GM23338 (cell line): Measurements from ENCODE around the gene MBOAT1. TPM values are rescaled to one million over a fixed set of nuclear protein-coding genes. Genes with fewer than 3 reads are reported as not detected.

ENCODE experiments used
- ATAC-seq: fragments of 200-7000 bp; cut with Tn5 transposase; 3 replicates; pipeline ENCODE4 v1.9.1; 2020
- DNase-seq: peaks from one replicate; pipeline ENCODE4 v3.0.0-alpha.2; 2015; ENCODE audit warnings: low spot score
- H2AFZ ChIP-seq: fragments of 200-600 bp; sonication (generic); 2 replicates; pipeline ENCODE4 v1.8.0; 2016; ENCODE audit warnings: antibody characterized with exemption, mild to moderate bottlenecking, moderate library complexity
- H3F3A ChIP-seq: fragments of 200-600 bp; sonication (generic); replicated peaks from 2 replicates; pipeline ENCODE4 v1.8.0; 2017; ENCODE audit warnings: antibody characterized with exemption, mixed run types, low read depth
- H3K27ac ChIP-seq: fragments of 200-600 bp; sonication (generic); 2 replicates; pipeline ENCODE4 v1.6.1; 2016; ENCODE audit warnings: low read depth
- H3K27me3 ChIP-seq: fragments of 200-600 bp; sonication (generic); 2 replicates; pipeline ENCODE4 v1.8.0; 2016; ENCODE audit warnings: mild to moderate bottlenecking, mixed run types, moderate library complexity; ENCODE audit not compliant: insufficient read depth
- H3K36me3 ChIP-seq: fragments of 200-600 bp; sonication (generic); 2 replicates; pipeline ENCODE4 v1.8.0; 2016; ENCODE audit warnings: mild to moderate bottlenecking; ENCODE audit not compliant: insufficient read depth
- H3K4me1 ChIP-seq: fragments of 200-600 bp; sonication (generic); 2 replicates; pipeline ENCODE4 v1.8.0; 2016; ENCODE audit warnings: mild to moderate bottlenecking, moderate library complexity; ENCODE audit not compliant: insufficient read depth
- H3K4me2 ChIP-seq: fragments of 200-600 bp; sonication (generic); 2 replicates; pipeline ENCODE4 v1.7.1; 2017; ENCODE audit warnings: mixed run types
- H3K4me3 ChIP-seq: fragments of 200-600 bp; sonication (generic); 2 replicates; pipeline ENCODE4 v1.6.1; 2016; ENCODE audit warnings: mixed run types
- H3K79me2 ChIP-seq: fragments of 200-600 bp; sonication (generic); replicated peaks from 2 replicates; pipeline ENCODE4 v1.8.0; 2017; ENCODE audit warnings: mild to moderate bottlenecking; ENCODE audit not compliant: insufficient read depth
- H3K9me2 ChIP-seq: fragments of 200-600 bp; sonication (generic); 2 replicates; pipeline ENCODE4 v1.8.0; 2017; ENCODE audit not compliant: insufficient read depth
- H4K20me1 ChIP-seq: fragments of 200-600 bp; sonication (generic); replicated peaks from 2 replicates; pipeline ENCODE4 v1.8.0; 2017; ENCODE audit warnings: mild to moderate bottlenecking; ENCODE audit not compliant: insufficient read depth
- H3K27ac Mint-ChIP-seq: 2 replicates; pipeline ENCODE4 v1.8.0; 2020; ENCODE audit warnings: inconsistent platforms, mild to moderate bottlenecking, moderate library complexity, mixed read lengths
- H3K27me3 Mint-ChIP-seq: 3 replicates; pipeline ENCODE4 v1.8.0; 2022; ENCODE audit warnings: low read depth, mild to moderate bottlenecking, moderate library complexity, mixed read lengths, inconsistent platforms; ENCODE audit not compliant: insufficient read depth, poor library complexity
- H3K36me3 Mint-ChIP-seq: 3 replicates; pipeline ENCODE4 v1.8.0; 2021; ENCODE audit warnings: low read depth, mild to moderate bottlenecking, inconsistent platforms, moderate library complexity, mixed read lengths
- H3K4me1 Mint-ChIP-seq: 3 replicates; pipeline ENCODE4 v1.8.0; 2020; ENCODE audit warnings: mild to moderate bottlenecking, inconsistent platforms, mixed read lengths
- H3K4me3 Mint-ChIP-seq: 3 replicates; pipeline ENCODE4 v1.8.0; 2021; ENCODE audit warnings: moderate library complexity, mild to moderate bottlenecking, inconsistent platforms, mixed read lengths
- H3K9me3 Mint-ChIP-seq: 3 replicates; pipeline ENCODE4 v1.8.0; 2020; ENCODE audit warnings: moderate library complexity, mild to moderate bottlenecking, inconsistent platforms, mixed read lengths
- CREB1 ChIP-seq: fragments of 250-450 bp; sonication (Bioruptor Pico); IDR thresholded peaks from 2 replicates; pipeline ENCODE4 v1.5.0; 2020; ENCODE audit warnings: low read depth, mild to moderate bottlenecking, moderate library complexity
- EZH2 ChIP-seq: fragments of 200-600 bp; sonication (generic); IDR thresholded peaks from one replicate; pipeline ENCODE4 v1.8.0; 2017; ENCODE audit warnings: antibody characterized with exemption, mild to moderate bottlenecking, low read depth; ENCODE audit not compliant: unreplicated experiment
- EZH2phosphoT487 ChIP-seq: fragments of 200-600 bp; sonication (generic); IDR thresholded peaks from one replicate; pipeline ENCODE4 v1.8.1; 2018; ENCODE audit warnings: antibody characterized with exemption; ENCODE audit not compliant: unreplicated experiment
- JUNB ChIP-seq: IDR thresholded peaks from one replicate; pipeline ENCODE4 v1.6.1; 2016; ENCODE audit warnings: antibody characterized with exemption; ENCODE audit not compliant: unreplicated experiment
- POLR2AphosphoS5 ChIP-seq: IDR thresholded peaks from 2 replicates; pipeline ENCODE4 v1.6.1; 2016; ENCODE audit warnings: antibody characterized with exemption, low read depth
- STAT1 ChIP-seq: IDR thresholded peaks from one replicate; pipeline ENCODE4 v1.6.1; 2016; ENCODE audit warnings: antibody characterized with exemption; ENCODE audit not compliant: unreplicated experiment
- ZNF114 ChIP-seq: fragments of 250-450 bp; sonication (Bioruptor Pico); IDR thresholded peaks from 2 replicates; pipeline ENCODE4 v1.5.0; 2020; ENCODE audit warnings: mild to moderate bottlenecking, moderate library complexity
- ZNF331 ChIP-seq: fragments of 250-450 bp; sonication (Bioruptor Pico); IDR thresholded peaks from 2 replicates; pipeline ENCODE4 v1.5.0; 2020; ENCODE audit warnings: low read depth, mild to moderate bottlenecking, moderate library complexity
- polyA plus RNA-seq: library from polyadenylated mRNA; unstranded; fragments of >200 nt; fragmentation: Nextera tagmentation; extraction: Ambion mirVana; gene quantifications from 2 replicates; pipeline ENCODE4 v1.2.1, GENCODE V29; 2016
- total RNA-seq: library from RNA; depleted of rRNA; stranded (reverse); fragments of >200 nt; shearing (Covaris generic); gene quantifications from 2 replicates; pipeline ENCODE4 v1.2.3, GENCODE V29; 2014
- TF ChIP-seq, protein P1 (sequence below), 2 experiments: fragments of 200-600 bp in 1 of 2; sonication (generic) in 1 of 2; conservative IDR thresholded peaks; 2 replicates each; pipeline versions ENCODE4 v1.5.1 to v1.6.1; 2016 to 2017; ENCODE audit warnings: antibody characterized with exemption in 2 of 2, low read depth in 2 of 2, mild to moderate bottlenecking in 2 of 2, moderate library complexity in 1 of 2
- TF ChIP-seq, protein P2 (sequence below): IDR thresholded peaks from one replicate; pipeline ENCODE4 v1.6.1; 2018; ENCODE audit warnings: antibody characterized with exemption; ENCODE audit not compliant: unreplicated experiment
- TF ChIP-seq, protein P3 (sequence below): fragments of 250-450 bp; sonication (Bioruptor Pico); IDR thresholded peaks from 2 replicates; pipeline ENCODE4 v1.5.0; 2020; ENCODE audit warnings: mild to moderate bottlenecking, moderate library complexity

MBOAT1 gene
- total and polyA plus RNA-seq, 2 experiments from 2014 or later = 3.8 to 18.6 TPM

DNA sequence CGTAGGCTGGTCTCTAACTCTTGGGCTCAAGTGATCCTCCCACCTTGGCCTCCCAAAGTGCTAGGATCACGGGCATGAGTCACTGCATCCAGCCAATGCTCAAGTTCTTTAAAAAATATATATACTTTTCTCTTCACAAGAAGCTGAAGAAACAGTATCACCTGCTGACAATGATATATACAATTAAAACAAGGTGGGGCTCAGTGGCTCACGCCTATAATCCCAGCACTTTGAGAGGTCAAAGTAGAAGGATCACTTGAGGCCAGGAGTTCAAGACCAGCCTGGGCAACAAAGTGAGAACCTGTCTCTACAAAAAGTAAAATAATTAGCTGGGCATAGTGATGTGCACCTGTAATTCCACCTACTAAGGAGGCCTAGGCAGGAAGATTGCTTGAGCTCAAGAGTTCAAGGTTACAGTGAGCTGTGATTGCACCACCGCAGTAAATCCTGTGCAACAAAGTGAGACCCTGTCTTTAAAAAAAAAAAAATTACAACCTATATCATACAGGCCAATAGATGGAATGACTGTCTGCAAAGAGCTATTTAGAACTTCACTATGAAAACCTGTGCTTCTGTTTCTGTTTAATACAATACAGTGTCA, 36.4 kb downstream of the MBOAT1 start (continued):
- TF ChIP-seq, protein P1, sequence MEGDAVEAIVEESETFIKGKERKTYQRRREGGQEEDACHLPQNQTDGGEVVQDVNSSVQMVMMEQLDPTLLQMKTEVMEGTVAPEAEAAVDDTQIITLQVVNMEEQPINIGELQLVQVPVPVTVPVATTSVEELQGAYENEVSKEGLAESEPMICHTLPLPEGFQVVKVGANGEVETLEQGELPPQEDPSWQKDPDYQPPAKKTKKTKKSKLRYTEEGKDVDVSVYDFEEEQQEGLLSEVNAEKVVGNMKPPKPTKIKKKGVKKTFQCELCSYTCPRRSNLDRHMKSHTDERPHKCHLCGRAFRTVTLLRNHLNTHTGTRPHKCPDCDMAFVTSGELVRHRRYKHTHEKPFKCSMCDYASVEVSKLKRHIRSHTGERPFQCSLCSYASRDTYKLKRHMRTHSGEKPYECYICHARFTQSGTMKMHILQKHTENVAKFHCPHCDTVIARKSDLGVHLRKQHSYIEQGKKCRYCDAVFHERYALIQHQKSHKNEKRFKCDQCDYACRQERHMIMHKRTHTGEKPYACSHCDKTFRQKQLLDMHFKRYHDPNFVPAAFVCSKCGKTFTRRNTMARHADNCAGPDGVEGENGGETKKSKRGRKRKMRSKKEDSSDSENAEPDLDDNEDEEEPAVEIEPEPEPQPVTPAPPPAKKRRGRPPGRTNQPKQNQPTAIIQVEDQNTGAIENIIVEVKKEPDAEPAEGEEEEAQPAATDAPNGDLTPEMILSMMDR (conservative IDR thresholded peaks at IDR 0.05; ENCODE audit: low read depth in 2 of 2) = no peak
- TF ChIP-seq POLR2AphosphoS5 (no peak), STAT1 (no peak), ZNF114 (CRISPR knock-in tag) (no peak), ZNF331 (CRISPR knock-in tag) (no peak), CREB1 (CRISPR knock-in tag) (no peak), JUNB (no peak), EZH2phosphoT487 (no peak), EZH2 (no peak)
- TF ChIP-seq, protein P2, sequence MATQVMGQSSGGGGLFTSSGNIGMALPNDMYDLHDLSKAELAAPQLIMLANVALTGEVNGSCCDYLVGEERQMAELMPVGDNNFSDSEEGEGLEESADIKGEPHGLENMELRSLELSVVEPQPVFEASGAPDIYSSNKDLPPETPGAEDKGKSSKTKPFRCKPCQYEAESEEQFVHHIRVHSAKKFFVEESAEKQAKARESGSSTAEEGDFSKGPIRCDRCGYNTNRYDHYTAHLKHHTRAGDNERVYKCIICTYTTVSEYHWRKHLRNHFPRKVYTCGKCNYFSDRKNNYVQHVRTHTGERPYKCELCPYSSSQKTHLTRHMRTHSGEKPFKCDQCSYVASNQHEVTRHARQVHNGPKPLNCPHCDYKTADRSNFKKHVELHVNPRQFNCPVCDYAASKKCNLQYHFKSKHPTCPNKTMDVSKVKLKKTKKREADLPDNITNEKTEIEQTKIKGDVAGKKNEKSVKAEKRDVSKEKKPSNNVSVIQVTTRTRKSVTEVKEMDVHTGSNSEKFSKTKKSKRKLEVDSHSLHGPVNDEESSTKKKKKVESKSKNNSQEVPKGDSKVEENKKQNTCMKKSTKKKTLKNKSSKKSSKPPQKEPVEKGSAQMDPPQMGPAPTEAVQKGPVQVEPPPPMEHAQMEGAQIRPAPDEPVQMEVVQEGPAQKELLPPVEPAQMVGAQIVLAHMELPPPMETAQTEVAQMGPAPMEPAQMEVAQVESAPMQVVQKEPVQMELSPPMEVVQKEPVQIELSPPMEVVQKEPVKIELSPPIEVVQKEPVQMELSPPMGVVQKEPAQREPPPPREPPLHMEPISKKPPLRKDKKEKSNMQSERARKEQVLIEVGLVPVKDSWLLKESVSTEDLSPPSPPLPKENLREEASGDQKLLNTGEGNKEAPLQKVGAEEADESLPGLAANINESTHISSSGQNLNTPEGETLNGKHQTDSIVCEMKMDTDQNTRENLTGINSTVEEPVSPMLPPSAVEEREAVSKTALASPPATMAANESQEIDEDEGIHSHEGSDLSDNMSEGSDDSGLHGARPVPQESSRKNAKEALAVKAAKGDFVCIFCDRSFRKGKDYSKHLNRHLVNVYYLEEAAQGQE = no peak

DNA sequence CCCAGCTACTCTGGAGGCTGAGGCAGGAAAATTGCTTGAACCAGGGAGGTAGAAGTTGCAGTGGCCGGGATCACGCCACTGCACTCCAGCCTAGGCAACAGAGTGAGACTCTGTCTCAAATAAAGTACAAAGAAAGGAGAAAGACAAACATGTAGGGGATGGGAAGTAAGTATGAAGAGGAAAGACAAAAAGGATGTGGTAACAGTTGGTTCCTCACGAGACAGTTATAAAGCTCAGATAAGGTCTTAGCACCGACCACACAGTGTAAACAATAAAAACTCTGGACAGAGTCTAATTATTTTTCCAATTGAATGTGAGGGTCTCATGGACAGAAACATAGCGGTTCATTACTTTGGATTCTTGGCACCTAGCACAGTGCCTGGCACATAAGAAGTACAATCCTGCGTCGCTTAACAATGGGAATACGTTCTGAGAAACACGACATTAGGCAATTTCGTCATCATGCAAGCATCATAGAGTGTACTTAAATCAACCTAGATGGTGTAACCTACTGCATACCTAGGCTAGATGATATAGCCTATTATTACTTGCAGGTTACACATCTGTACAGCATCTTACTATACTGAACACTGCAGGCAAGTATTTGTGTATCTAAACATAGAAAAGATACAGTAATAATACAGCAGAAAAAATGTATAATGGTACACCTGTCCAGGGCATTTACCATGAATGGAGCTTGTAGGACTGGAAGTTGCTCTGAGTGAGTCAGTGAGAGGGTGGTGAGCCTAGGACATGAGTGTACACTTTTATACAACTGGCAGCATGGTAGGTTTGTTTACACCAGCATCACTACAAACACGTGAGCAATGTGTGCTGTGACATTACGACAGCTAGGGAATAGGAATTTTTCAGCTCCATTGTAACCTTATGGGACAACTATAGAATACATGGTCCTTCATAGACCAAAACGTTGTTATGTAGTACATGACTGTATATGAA, 38.2 kb downstream of the MBOAT1 start:
- H3K27ac ChIP-seq = no peak overlapping the region
- peaks cover 2% of the 10 kb centered on the region; the same call in 1 of the 2 replicates for H3K4me1 ChIP-seq
- no peaks in the 10 kb centered on the region for H3K36me3 Mint-ChIP-seq
- no peak overlapping the region for H3K4me2 ChIP-seq
- no peaks in the 10 kb centered on the region for H3K9me2 ChIP-seq
- no peak overlapping the region for H3K4me3 ChIP-seq
- peaks cover 9% of the 10 kb centered on the region; the same call in 2 of the 3 replicates for H3K4me1 Mint-ChIP-seq
- DNase-seq = no peak
- no peak overlapping the region for H3K27ac Mint-ChIP-seq
- peaks cover 4% of the 10 kb centered on the region for H3K27me3 Mint-ChIP-seq
- no peaks in the 10 kb centered on the region for H3K9me3 Mint-ChIP-seq
- H3K36me3 ChIP-seq = no peaks in the 10 kb centered on the region
- no peaks in the 10 kb centered on the region for H3F3A ChIP-seq
- no peak for ATAC-seq
- H3K4me3 Mint-ChIP-seq = no peak overlapping the region
- no peak overlapping the region for H2AFZ ChIP-seq
- peaks cover 7% of the 10 kb centered on the region; the same call in 1 of the 2 replicates for H3K79me2 ChIP-seq
- H3K27me3 ChIP-seq = no peaks in the 10 kb centered on the region
- H4K20me1 ChIP-seq = no peaks in the 10 kb centered on the region
- TF ChIP-seq STAT1 = no peak
- TF ChIP-seq JUNB = no peak
- TF ChIP-seq, protein P3, sequence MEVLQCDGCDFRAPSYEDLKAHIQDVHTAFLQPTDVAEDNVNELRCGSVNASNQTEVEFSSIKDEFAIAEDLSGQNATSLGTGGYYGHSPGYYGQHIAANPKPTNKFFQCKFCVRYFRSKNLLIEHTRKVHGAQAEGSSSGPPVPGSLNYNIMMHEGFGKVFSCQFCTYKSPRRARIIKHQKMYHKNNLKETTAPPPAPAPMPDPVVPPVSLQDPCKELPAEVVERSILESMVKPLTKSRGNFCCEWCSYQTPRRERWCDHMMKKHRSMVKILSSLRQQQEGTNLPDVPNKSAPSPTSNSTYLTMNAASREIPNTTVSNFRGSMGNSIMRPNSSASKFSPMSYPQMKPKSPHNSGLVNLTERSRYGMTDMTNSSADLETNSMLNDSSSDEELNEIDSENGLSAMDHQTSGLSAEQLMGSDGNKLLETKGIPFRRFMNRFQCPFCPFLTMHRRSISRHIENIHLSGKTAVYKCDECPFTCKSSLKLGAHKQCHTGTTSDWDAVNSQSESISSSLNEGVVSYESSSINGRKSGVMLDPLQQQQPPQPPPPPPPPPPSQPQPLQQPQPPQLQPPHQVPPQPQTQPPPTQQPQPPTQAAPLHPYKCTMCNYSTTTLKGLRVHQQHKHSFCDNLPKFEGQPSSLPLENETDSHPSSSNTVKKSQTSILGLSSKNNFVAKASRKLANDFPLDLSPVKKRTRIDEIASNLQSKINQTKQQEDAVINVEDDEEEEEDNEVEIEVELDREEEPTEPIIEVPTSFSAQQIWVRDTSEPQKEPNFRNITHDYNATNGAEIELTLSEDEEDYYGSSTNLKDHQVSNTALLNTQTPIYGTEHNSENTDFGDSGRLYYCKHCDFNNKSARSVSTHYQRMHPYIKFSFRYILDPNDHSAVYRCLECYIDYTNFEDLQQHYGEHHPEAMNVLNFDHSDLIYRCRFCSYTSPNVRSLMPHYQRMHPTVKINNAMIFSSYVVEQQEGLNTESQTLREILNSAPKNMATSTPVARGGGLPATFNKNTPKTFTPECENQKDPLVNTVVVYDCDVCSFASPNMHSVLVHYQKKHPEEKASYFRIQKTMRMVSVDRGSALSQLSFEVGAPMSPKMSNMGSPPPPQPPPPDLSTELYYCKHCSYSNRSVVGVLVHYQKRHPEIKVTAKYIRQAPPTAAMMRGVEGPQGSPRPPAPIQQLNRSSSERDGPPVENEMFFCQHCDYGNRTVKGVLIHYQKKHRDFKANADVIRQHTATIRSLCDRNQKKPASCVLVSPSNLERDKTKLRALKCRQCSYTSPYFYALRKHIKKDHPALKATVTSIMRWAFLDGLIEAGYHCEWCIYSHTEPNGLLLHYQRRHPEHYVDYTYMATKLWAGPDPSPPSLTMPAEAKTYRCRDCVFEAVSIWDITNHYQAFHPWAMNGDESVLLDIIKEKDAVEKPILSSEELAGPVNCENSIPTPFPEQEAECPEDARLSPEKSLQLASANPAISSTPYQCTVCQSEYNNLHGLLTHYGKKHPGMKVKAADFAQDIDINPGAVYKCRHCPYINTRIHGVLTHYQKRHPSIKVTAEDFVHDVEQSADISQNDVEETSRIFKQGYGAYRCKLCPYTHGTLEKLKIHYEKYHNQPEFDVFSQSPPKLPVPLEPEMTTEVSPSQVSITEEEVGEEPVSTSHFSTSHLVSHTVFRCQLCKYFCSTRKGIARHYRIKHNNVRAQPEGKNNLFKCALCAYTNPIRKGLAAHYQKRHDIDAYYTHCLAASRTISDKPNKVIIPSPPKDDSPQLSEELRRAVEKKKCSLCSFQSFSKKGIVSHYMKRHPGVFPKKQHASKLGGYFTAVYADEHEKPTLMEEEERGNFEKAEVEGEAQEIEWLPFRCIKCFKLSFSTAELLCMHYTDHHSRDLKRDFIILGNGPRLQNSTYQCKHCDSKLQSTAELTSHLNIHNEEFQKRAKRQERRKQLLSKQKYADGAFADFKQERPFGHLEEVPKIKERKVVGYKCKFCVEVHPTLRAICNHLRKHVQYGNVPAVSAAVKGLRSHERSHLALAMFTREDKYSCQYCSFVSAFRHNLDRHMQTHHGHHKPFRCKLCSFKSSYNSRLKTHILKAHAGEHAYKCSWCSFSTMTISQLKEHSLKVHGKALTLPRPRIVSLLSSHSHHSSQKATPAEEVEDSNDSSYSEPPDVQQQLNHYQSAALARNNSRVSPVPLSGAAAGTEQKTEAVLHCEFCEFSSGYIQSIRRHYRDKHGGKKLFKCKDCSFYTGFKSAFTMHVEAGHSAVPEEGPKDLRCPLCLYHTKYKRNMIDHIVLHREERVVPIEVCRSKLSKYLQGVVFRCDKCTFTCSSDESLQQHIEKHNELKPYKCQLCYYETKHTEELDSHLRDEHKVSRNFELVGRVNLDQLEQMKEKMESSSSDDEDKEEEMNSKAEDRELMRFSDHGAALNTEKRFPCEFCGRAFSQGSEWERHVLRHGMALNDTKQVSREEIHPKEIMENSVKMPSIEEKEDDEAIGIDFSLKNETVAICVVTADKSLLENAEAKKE (CRISPR knock-in tag) = no peak
